HCT116 (cell line): ENCODE data around the gene CCDC148. TPM values are rescaled to one million over a fixed set of nuclear protein-coding genes. Genes with fewer than 3 reads are reported as not detected.

ENCODE experiments used
- ATAC-seq: fragments of 200-7000 bp; cut with Tn5 transposase; 2 replicates; pipeline ENCODE4 v1.9.1; 2020; ENCODE audit warnings: mild to moderate bottlenecking, moderate library complexity
- BruUV-seq: library from RNA; stranded (reverse); fragments of 400-500 nt; replicated peaks from 2 replicates; lab custom pipeline; 2021; lab: Mats Ljungman, UMichigan
- CTCF ChIA-PET: fragments of 300-600 bp; sonication (Branson Sonifier 250); formaldehyde crosslinking; loops from one replicate; lab custom pipeline; 2021; ENCODE audit warnings: antibody characterized with exemption; lab: Charles Lee
- POLR2A ChIA-PET: fragments of 300-600, 350-600 bp; sonication (Branson Sonifier 250); formaldehyde crosslinking; loops from one replicate; lab custom pipeline; 2021; ENCODE audit warnings: antibody characterized with exemption; lab: Charles Lee
- RAD21 ChIA-PET, 2 experiments: fragments of 300-600 bp; sonication (Branson Sonifier 250); formaldehyde crosslinking; loops; one replicate each; lab custom pipeline; 2023; ENCODE audit warnings: low total read pairs in 2 of 2; ENCODE audit not compliant: uncharacterized antibody in 2 of 2, unreplicated experiment in 2 of 2, low non-redundant PET in 1 of 2; lab: Charles Lee
- DNase-seq: peaks from one replicate; pipeline ENCODE4 v3.0.0-alpha.2; 2010; ENCODE audit warnings: low read depth, low spot score
- H2AFZ ChIP-seq: fragments of 200-600 bp; shearing (Covaris generic), sonication (generic); 2 replicates; pipeline ENCODE4 v1.6.1; 2017; ENCODE audit warnings: low read depth, mixed run types, mixed read lengths, antibody characterized with exemption, low read length; ENCODE audit not compliant: poor library complexity, severe bottlenecking
- H3K27ac ChIP-seq: 2 replicates; pipeline ENCODE4 v1.5.1; 2012; ENCODE audit warnings: low read depth, low read length
- H3K27me3 ChIP-seq: fragments of 200-600 bp; sonication (generic); 2 replicates; pipeline ENCODE4 v1.6.1; 2016; ENCODE audit warnings: mixed run types, low read length, mixed read lengths; ENCODE audit not compliant: insufficient read depth
- H3K36me3 ChIP-seq, 2 experiments: fragments of 200-500 bp in 1 of 2; fragments of 200-600 bp in 1 of 2; sonication (Bioruptor generic) in 1 of 2; sonication (generic) in 1 of 2; 2 replicates each; pipeline versions ENCODE4 v1.5.1 to v1.6.1; 2014 to 2016; ENCODE audit warnings: low read length in 2 of 2, inconsistent platforms in 1 of 2, mixed read lengths in 1 of 2, mixed run types in 1 of 2; ENCODE audit not compliant: insufficient read depth in 2 of 2, control insufficient read depth in 1 of 2
- H3K4me1 ChIP-seq, 2 experiments: fragments of 200-600 bp in 1 of 2; sonication (generic) in 1 of 2; 2 replicates each; pipeline versions ENCODE4 v1.5.1 to v1.6.1; 2012 to 2017; ENCODE audit warnings: low read length in 2 of 2, inconsistent platforms in 1 of 2, mild to moderate bottlenecking in 1 of 2, mixed read lengths in 1 of 2, mixed run types in 1 of 2, moderate library complexity in 1 of 2; ENCODE audit not compliant: insufficient read depth in 2 of 2, control insufficient read depth in 1 of 2
- H3K4me2 ChIP-seq: fragments of 200-600 bp; sonication (generic); 2 replicates; pipeline ENCODE4 v1.6.1; 2017; ENCODE audit warnings: mixed run types, low read length, mixed read lengths
- H3K4me3 ChIP-seq, 2 experiments: fragments of 200-600 bp in 1 of 2; sonication (generic) in 1 of 2; replicated peaks in 1 of 2; 2 replicates each; pipeline ENCODE4 v1.5.1; 2011 to 2016; ENCODE audit warnings: low read length in 2 of 2, control low read depth in 1 of 2, low read depth in 1 of 2, mild to moderate bottlenecking in 1 of 2, mixed read lengths in 1 of 2, mixed run types in 1 of 2
- H3K79me2 ChIP-seq: fragments of 200-600 bp; sonication (generic); 2 replicates; pipeline ENCODE4 v1.6.1; 2017; ENCODE audit warnings: mild to moderate bottlenecking, mixed run types, low read length, moderate library complexity, mixed read lengths; ENCODE audit not compliant: insufficient read depth
- H3K9ac ChIP-seq: fragments of 200-600 bp; sonication (generic); 2 replicates; pipeline ENCODE4 v1.6.1; 2016; ENCODE audit warnings: low read length, mixed read lengths
- H3K9me2 ChIP-seq: fragments of 200-600 bp; sonication (generic), shearing (Covaris generic); 2 replicates; pipeline ENCODE4 v1.6.1; 2017; ENCODE audit warnings: mixed run types, mild to moderate bottlenecking, moderate library complexity; ENCODE audit not compliant: insufficient read depth
- H3K9me3 ChIP-seq, 2 experiments: fragments of 200-500 bp in 1 of 2; fragments of 200-600 bp in 1 of 2; sonication (Bioruptor generic) in 1 of 2; sonication (generic) in 1 of 2; 2 replicates each; pipeline ENCODE4 v1.6.1; 2014 to 2017; ENCODE audit warnings: low read length in 2 of 2, mixed read lengths in 2 of 2, inconsistent platforms in 1 of 2, low read depth in 1 of 2, mild to moderate bottlenecking in 1 of 2, mixed run types in 1 of 2, moderate library complexity in 1 of 2; ENCODE audit not compliant: control insufficient read depth in 1 of 2, insufficient read depth in 1 of 2
- H4K20me1 ChIP-seq: fragments of 200-600 bp; sonication (generic), shearing (Covaris generic); 2 replicates; pipeline ENCODE4 v1.6.1; 2017; ENCODE audit warnings: mixed run types, mild to moderate bottlenecking, moderate library complexity; ENCODE audit not compliant: insufficient read depth
- CBX3 ChIP-seq: IDR thresholded peaks from 2 replicates; pipeline ENCODE4 v1.6.1; 2012; ENCODE audit warnings: low read depth
- ELF1 ChIP-seq: IDR thresholded peaks from 2 replicates; pipeline ENCODE4 v1.6.1; 2012; ENCODE audit warnings: low read depth, borderline replicate concordance
- EZH2phosphoT487 ChIP-seq: fragments of 200-600 bp; IDR thresholded peaks from 2 replicates; pipeline ENCODE4 v1.6.1; 2018; ENCODE audit warnings: antibody characterized with exemption, borderline replicate concordance
- POLR2A ChIP-seq: IDR thresholded peaks from 2 replicates; pipeline ENCODE4 v1.7.0; 2011; ENCODE audit warnings: borderline replicate concordance; ENCODE audit not compliant: insufficient read depth, insufficient read length; ENCODE audit errors: extremely low read depth
- POLR2AphosphoS5 ChIP-seq: IDR thresholded peaks from 2 replicates; pipeline ENCODE4 v1.6.1; 2011; ENCODE audit warnings: mild to moderate bottlenecking, low read depth, low read length, moderate library complexity
- RAD21 ChIP-seq: IDR thresholded peaks from 2 replicates; pipeline ENCODE4 v1.6.1; 2012; ENCODE audit warnings: low read depth, mild to moderate bottlenecking
- SIN3A ChIP-seq: IDR thresholded peaks from 2 replicates; pipeline ENCODE4 v1.6.1; 2012; ENCODE audit warnings: low read depth
- SP1 ChIP-seq: IDR thresholded peaks from 2 replicates; pipeline ENCODE4 v1.6.1; 2012; ENCODE audit warnings: low read depth
- SRF ChIP-seq: IDR thresholded peaks from 2 replicates; pipeline ENCODE4 v1.6.1; 2012; ENCODE audit warnings: low read depth
- TCF7L2 ChIP-seq: IDR thresholded peaks from 2 replicates; pipeline ENCODE4 v1.7.0; 2011; ENCODE audit warnings: borderline replicate concordance, inconsistent platforms; ENCODE audit not compliant: insufficient read depth, insufficient read length; ENCODE audit errors: extremely low read depth
- YY1 ChIP-seq: IDR thresholded peaks from 2 replicates; pipeline ENCODE4 v1.6.1; 2011; ENCODE audit warnings: low read length, low read depth, moderate library complexity, mild to moderate bottlenecking; ENCODE audit not compliant: insufficient replicate concordance; ENCODE audit errors: extremely low read depth
- ZNF274 ChIP-seq: fragments of 200-500 bp; sonication (Bioruptor generic); IDR thresholded peaks from 2 replicates; pipeline ENCODE4 v1.6.1; 2014; ENCODE audit warnings: mild to moderate bottlenecking, low read depth, low read length, inconsistent platforms
- intact Hi-C: fragments of 100-400 bp; cut with micrococcal nuclease; formaldehyde crosslinking; loops from 2 replicates; pipeline ENCODE4 v1.10.0; 2022
- total RNA-seq: library from RNA; stranded (reverse); gene quantifications from one replicate; pipeline ENCODE4 v1.2.1, GENCODE V29; 2021; ENCODE audit not compliant: unreplicated experiment
- TF ChIP-seq, protein P1 (sequence below): IDR thresholded peaks from 2 replicates; pipeline ENCODE4 v1.6.1; 2012; ENCODE audit warnings: low read depth
- TF ChIP-seq, protein P2 (sequence below): IDR thresholded peaks from 2 replicates; pipeline ENCODE4 v1.6.1; 2012
- TF ChIP-seq, protein P3 (sequence below), 3 experiments: fragments of 200-600 bp in 1 of 3; sonication (generic) in 1 of 3; IDR thresholded peaks in 2 of 3; conservative IDR thresholded peaks in 1 of 3; 2 replicates each; pipeline ENCODE4 v1.5.1; 2012 to 2017; ENCODE audit warnings: low read depth in 2 of 3, low read length in 2 of 3, antibody characterized with exemption in 1 of 3, borderline replicate concordance in 1 of 3, control low read depth in 1 of 3, mild to moderate bottlenecking in 1 of 3, mixed read lengths in 1 of 3, mixed run types in 1 of 3, moderate library complexity in 1 of 3; ENCODE audit not compliant: insufficient read depth in 1 of 3

Gene CCDC148
- total RNA-seq, 1 experiment from 2014 or later = 0.59 TPM

DNA sequence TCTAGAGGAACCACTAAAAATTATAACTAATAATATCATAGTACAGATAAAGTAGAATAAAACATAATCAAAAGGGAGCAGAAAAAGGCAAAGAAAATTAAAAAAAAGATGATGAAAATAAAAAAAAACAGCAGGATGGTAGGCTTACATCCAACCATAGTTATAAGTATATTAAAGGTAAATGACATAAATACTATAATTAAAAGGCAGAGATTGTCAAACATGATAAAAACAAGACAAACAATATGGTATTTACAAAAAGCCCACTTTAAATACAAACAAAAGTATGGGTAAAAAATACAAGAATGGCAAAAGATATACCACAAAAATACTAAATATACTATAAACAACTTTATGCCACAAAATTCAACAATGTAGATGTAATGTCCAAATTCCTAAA is 24.4 kb downstream of the CCDC148 start (continued):
- TF ChIP-seq, protein P1, sequence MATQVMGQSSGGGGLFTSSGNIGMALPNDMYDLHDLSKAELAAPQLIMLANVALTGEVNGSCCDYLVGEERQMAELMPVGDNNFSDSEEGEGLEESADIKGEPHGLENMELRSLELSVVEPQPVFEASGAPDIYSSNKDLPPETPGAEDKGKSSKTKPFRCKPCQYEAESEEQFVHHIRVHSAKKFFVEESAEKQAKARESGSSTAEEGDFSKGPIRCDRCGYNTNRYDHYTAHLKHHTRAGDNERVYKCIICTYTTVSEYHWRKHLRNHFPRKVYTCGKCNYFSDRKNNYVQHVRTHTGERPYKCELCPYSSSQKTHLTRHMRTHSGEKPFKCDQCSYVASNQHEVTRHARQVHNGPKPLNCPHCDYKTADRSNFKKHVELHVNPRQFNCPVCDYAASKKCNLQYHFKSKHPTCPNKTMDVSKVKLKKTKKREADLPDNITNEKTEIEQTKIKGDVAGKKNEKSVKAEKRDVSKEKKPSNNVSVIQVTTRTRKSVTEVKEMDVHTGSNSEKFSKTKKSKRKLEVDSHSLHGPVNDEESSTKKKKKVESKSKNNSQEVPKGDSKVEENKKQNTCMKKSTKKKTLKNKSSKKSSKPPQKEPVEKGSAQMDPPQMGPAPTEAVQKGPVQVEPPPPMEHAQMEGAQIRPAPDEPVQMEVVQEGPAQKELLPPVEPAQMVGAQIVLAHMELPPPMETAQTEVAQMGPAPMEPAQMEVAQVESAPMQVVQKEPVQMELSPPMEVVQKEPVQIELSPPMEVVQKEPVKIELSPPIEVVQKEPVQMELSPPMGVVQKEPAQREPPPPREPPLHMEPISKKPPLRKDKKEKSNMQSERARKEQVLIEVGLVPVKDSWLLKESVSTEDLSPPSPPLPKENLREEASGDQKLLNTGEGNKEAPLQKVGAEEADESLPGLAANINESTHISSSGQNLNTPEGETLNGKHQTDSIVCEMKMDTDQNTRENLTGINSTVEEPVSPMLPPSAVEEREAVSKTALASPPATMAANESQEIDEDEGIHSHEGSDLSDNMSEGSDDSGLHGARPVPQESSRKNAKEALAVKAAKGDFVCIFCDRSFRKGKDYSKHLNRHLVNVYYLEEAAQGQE = no peak
- no peak for TF ChIP-seq SRF
- no peak for TF ChIP-seq CBX3
- TF ChIP-seq SIN3A = no peak
- no peak for TF ChIP-seq POLR2AphosphoS5
- no peak for TF ChIP-seq EZH2phosphoT487
- TF ChIP-seq ZNF274 = no peak

DNA sequence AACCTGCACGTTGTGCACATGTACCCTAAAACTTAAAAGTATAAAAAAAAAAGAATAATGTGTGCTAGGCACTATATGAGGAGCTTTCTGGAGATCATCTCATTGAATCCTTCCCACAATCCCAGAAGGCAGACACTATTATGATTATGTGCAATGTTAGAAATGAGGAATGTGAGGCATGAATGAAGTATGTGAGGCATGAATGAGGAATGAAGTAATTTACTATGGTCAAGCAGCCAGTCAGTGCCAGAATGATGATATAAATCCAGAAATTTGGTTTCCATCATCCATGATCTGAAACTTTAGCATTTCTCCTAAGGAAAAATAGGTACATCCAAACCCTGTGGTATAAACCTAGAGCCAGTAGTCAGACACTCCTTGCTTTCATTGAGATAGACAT is 42.0 kb downstream of the CCDC148 start:
- Histone ChIP-seq H3K4me1 (no peaks in the 10 kb centered on the region), H3K9ac (no peak overlapping the region), H3K9me2 (no peaks in the 10 kb centered on the region), H4K20me1 (no peaks in the 10 kb centered on the region), H3K27ac (no peak overlapping the region), H3K4me3 (no peak overlapping the region), H3K27me3 (no peaks in the 10 kb centered on the region), H3K9me3 (no peaks in the 10 kb centered on the region), H2AFZ (no peak overlapping the region), H3K36me3 (no peaks in the 10 kb centered on the region), H3K4me2 (no peak overlapping the region), H3K79me2 (no peaks in the 10 kb centered on the region)
- BruUV-seq = no TSS peak
- ATAC-seq = no peak
- ChIA-PET CTCF (no interaction called here), POLR2A (no interaction called here), RAD21 (no interaction called here)
- intact Hi-C loops = no loop called here
- no peak for DNase-seq
- TF ChIP-seq POLR2A (no peak), ZNF274 (no peak), ELF1 (no peak), EZH2phosphoT487 (no peak), SRF (no peak), YY1 (no peak), TCF7L2 (no peak), RAD21 (no peak), SIN3A (no peak), SP1 (no peak), POLR2AphosphoS5 (no peak), CBX3 (no peak)
- TF ChIP-seq, protein P1 = no peak
- TF ChIP-seq, protein P2, sequence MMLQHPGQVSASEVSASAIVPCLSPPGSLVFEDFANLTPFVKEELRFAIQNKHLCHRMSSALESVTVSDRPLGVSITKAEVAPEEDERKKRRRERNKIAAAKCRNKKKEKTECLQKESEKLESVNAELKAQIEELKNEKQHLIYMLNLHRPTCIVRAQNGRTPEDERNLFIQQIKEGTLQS = no peak
- TF ChIP-seq, protein P3, sequence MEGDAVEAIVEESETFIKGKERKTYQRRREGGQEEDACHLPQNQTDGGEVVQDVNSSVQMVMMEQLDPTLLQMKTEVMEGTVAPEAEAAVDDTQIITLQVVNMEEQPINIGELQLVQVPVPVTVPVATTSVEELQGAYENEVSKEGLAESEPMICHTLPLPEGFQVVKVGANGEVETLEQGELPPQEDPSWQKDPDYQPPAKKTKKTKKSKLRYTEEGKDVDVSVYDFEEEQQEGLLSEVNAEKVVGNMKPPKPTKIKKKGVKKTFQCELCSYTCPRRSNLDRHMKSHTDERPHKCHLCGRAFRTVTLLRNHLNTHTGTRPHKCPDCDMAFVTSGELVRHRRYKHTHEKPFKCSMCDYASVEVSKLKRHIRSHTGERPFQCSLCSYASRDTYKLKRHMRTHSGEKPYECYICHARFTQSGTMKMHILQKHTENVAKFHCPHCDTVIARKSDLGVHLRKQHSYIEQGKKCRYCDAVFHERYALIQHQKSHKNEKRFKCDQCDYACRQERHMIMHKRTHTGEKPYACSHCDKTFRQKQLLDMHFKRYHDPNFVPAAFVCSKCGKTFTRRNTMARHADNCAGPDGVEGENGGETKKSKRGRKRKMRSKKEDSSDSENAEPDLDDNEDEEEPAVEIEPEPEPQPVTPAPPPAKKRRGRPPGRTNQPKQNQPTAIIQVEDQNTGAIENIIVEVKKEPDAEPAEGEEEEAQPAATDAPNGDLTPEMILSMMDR (IDR thresholded peaks at IDR 0.05 in 2 of 3, conservative IDR thresholded peaks at IDR 0.05 in 1 of 3; ENCODE audit: borderline replicate concordance in 1 of 3, insufficient read depth in 1 of 3, low read depth in 2 of 3, low read length in 2 of 3) = no peak
